ENCODE data around the gene ADAMTS20.

The ADAMTS20 gene

GRCh38 chr12:43310596-43310995 lies 241.4 kb downstream of the ADAMTS20 start:
- no peak for DNase-seq (ENCODE audit: low spot score)

- DNase-seq (ENCODE audit: low spot score): no peak
Observed at GRCh38 chr12:43309959-43310358, 242.0 kb downstream of the ADAMTS20 start.

GRCh38 chr12:43308776-43309175 lies 243.2 kb downstream of the ADAMTS20 start:
- DNase-seq (ENCODE audit: low spot score): no peak

- no peak for DNase-seq (ENCODE audit: low spot score)
Observed at GRCh38 chr12:43307126-43307525, 244.9 kb downstream of the ADAMTS20 start.

- no peak for DNase-seq (ENCODE audit: low spot score)
Observed at GRCh38 chr12:43306066-43306465, 245.9 kb downstream of the ADAMTS20 start.

- no peak for DNase-seq (ENCODE audit: low spot score)
Observed at GRCh38 chr12:43305065-43305464, 246.9 kb downstream of the ADAMTS20 start.
